H9 (cell line): ENCODE data around the gene MAP1LC3C. TPM values are rescaled to one million over a fixed set of nuclear protein-coding genes. Genes with fewer than 3 reads are reported as not detected.

Experiments
- DNase-seq: peaks from one replicate; pipeline ENCODE4 v3.0.0-alpha.2; 2017
- H2AFZ ChIP-seq: one replicate; pipeline ENCODE4 v1.6.1; 2013; ENCODE audit warnings: mild to moderate bottlenecking, low read length, control low read depth, moderate library complexity
- H2AK5ac ChIP-seq: 2 replicates; pipeline ENCODE4 v1.6.1; 2013; ENCODE audit warnings: low read length, control low read depth, mixed read lengths; ENCODE audit not compliant: insufficient read length
- H2BK120ac ChIP-seq: one replicate; pipeline ENCODE4 v1.6.1; 2013; ENCODE audit warnings: low read depth, mild to moderate bottlenecking, low read length, control low read depth, inconsistent platforms; ENCODE audit not compliant: poor library complexity, severe bottlenecking
- H2BK12ac ChIP-seq: 2 replicates; pipeline ENCODE4 v1.6.1; 2013; ENCODE audit warnings: low read length, control low read depth, mixed read lengths, low read depth; ENCODE audit not compliant: insufficient read length
- H2BK15ac ChIP-seq: 2 replicates; pipeline ENCODE4 v1.6.1; 2013; ENCODE audit warnings: low read depth, low read length, control low read depth
- H2BK20ac ChIP-seq: one replicate; pipeline ENCODE4 v1.6.1; 2013; ENCODE audit warnings: low read depth, mild to moderate bottlenecking, low read length, control low read depth, inconsistent platforms; ENCODE audit not compliant: poor library complexity, severe bottlenecking
- H2BK5ac ChIP-seq: 2 replicates; pipeline ENCODE4 v1.6.1; 2013; ENCODE audit warnings: low read length, control low read depth, mixed read lengths; ENCODE audit not compliant: insufficient read length
- H3K14ac ChIP-seq: 2 replicates; pipeline ENCODE4 v1.6.1; 2013; ENCODE audit warnings: low read length, control low read depth; ENCODE audit not compliant: insufficient read depth
- H3K18ac ChIP-seq: 2 replicates; pipeline ENCODE4 v1.6.1; 2013; ENCODE audit warnings: low read depth, mild to moderate bottlenecking, mixed read lengths, low read length, control low read depth; ENCODE audit not compliant: insufficient read length
- H3K23ac ChIP-seq: 2 replicates; pipeline ENCODE4 v1.6.1; 2013; ENCODE audit warnings: low read length, control low read depth, mixed read lengths, low read depth; ENCODE audit not compliant: insufficient read length
- H3K23me2 ChIP-seq: 2 replicates; pipeline ENCODE4 v1.6.1; 2013; ENCODE audit warnings: low read depth, mild to moderate bottlenecking, mixed read lengths, low read length, control low read depth; ENCODE audit not compliant: insufficient read length, poor library complexity, severe bottlenecking
- H3K27ac ChIP-seq: 2 replicates; pipeline ENCODE4 v1.5.1; 2013; ENCODE audit warnings: low read length, control low read depth, mixed read lengths, low read depth; ENCODE audit not compliant: insufficient read length
- H3K27me3 ChIP-seq: 2 replicates; pipeline ENCODE4 v1.6.1; 2013; ENCODE audit warnings: low read length, control low read depth, inconsistent platforms; ENCODE audit not compliant: insufficient read depth
- H3K4ac ChIP-seq: 2 replicates; pipeline ENCODE4 v1.6.1; 2013; ENCODE audit warnings: low read depth, mild to moderate bottlenecking, control low read depth, inconsistent platforms, low read length, moderate library complexity
- H3K4me1 ChIP-seq: 2 replicates; pipeline ENCODE4 v1.6.1; 2013; ENCODE audit warnings: low read length, control low read depth, inconsistent platforms; ENCODE audit not compliant: insufficient read depth
- H3K4me2 ChIP-seq: 2 replicates; pipeline ENCODE4 v1.6.1; 2013; ENCODE audit warnings: low read length, control low read depth, mixed read lengths; ENCODE audit not compliant: insufficient read length, insufficient read depth
- H3K56ac ChIP-seq: 2 replicates; pipeline ENCODE4 v1.6.1; 2013; ENCODE audit warnings: low read depth, mild to moderate bottlenecking, mixed read lengths, low read length, control low read depth; ENCODE audit not compliant: insufficient read length
- H3K79me1 ChIP-seq: 2 replicates; pipeline ENCODE4 v1.6.1; 2013; ENCODE audit warnings: low read depth, mild to moderate bottlenecking, moderate library complexity, low read length, control low read depth, inconsistent platforms; ENCODE audit not compliant: insufficient read depth, poor library complexity, severe bottlenecking
- H3K79me2 ChIP-seq: 2 replicates; pipeline ENCODE4 v1.6.1; 2013; ENCODE audit warnings: low read length, control low read depth, inconsistent platforms; ENCODE audit not compliant: insufficient read depth
- H3K9ac ChIP-seq: 2 replicates; pipeline ENCODE4 v1.6.1; 2013; ENCODE audit warnings: low read length, control low read depth, mixed read lengths; ENCODE audit not compliant: insufficient read length; ENCODE audit errors: extremely low read depth
- H3K9me3 ChIP-seq: one replicate; pipeline ENCODE4 v1.6.1; 2013; ENCODE audit warnings: low read depth, low read length, inconsistent platforms; ENCODE audit not compliant: control insufficient read depth
- H3T11ph ChIP-seq: one replicate; pipeline ENCODE4 v1.6.1; 2013; ENCODE audit warnings: mild to moderate bottlenecking, low read length, control low read depth, inconsistent platforms
- H4K20me1 ChIP-seq: one replicate; pipeline ENCODE4 v1.6.1; 2013; ENCODE audit not compliant: control insufficient read depth, insufficient read length, insufficient read depth
- H4K5ac ChIP-seq: 2 replicates; pipeline ENCODE4 v1.6.1; 2013; ENCODE audit warnings: low read depth, mild to moderate bottlenecking, mixed read lengths, low read length, control low read depth; ENCODE audit not compliant: insufficient read length
- H4K8ac ChIP-seq: replicated peaks from 2 replicates; pipeline ENCODE4 v1.6.1; 2013; ENCODE audit warnings: low read length, control low read depth, mixed read lengths, low read depth; ENCODE audit not compliant: insufficient read length
- H4K91ac ChIP-seq: 2 replicates; pipeline ENCODE4 v1.6.1; 2013; ENCODE audit warnings: low read depth, mild to moderate bottlenecking, moderate library complexity, mixed read lengths, low read length, control low read depth; ENCODE audit not compliant: insufficient read length
- H3K27ac Mint-ChIP-seq, 3 experiments: 2 replicates in 2 of 3; 3 replicates in 1 of 3; pipeline ENCODE4 v1.8.0; 2020 to 2021; ENCODE audit warnings: mixed read lengths in 3 of 3, mild to moderate bottlenecking in 1 of 3, moderate library complexity in 1 of 3
- H3K27me3 Mint-ChIP-seq: 2 replicates; pipeline ENCODE4 v1.8.0; 2021; ENCODE audit warnings: low read depth, mild to moderate bottlenecking, moderate library complexity, mixed read lengths
- H3K36me3 Mint-ChIP-seq, 3 experiments: 2 replicates in 2 of 3; 3 replicates in 1 of 3; pipeline ENCODE4 v1.8.0; 2020 to 2021; ENCODE audit warnings: low read depth in 3 of 3, mixed read lengths in 3 of 3; ENCODE audit not compliant: insufficient read depth in 1 of 3
- H3K4me1 Mint-ChIP-seq, 2 experiments: 2 replicates each; pipeline ENCODE4 v1.8.0; 2020; ENCODE audit warnings: mixed read lengths in 2 of 2
- H3K4me3 Mint-ChIP-seq, 2 experiments: 2 replicates in 1 of 2; 3 replicates in 1 of 2; pipeline ENCODE4 v1.8.0; 2020 to 2021; ENCODE audit warnings: mild to moderate bottlenecking in 2 of 2, mixed read lengths in 2 of 2, moderate library complexity in 1 of 2
- H3K9me3 Mint-ChIP-seq, 2 experiments: 2 replicates in 1 of 2; 3 replicates in 1 of 2; pipeline ENCODE4 v1.8.0; 2020; ENCODE audit warnings: mild to moderate bottlenecking in 2 of 2, mixed read lengths in 2 of 2, moderate library complexity in 1 of 2
- WGBS: extraction: QIAGEN DNeasy Blood & Tissue Kit; methylation state at CpG from one replicate; pipeline ENCODE4 v1.1.7; 2013; ENCODE audit warnings: missing lambda C conversion rate, low lambda C conversion rate, mixed read lengths; ENCODE audit not compliant: insufficient read length; ENCODE audit errors: extremely low coverage; 5-methylcytosine and 5-hydroxymethylcytosine counted together
- total RNA-seq: library from RNA; stranded (reverse); gene quantifications from 2 replicates; pipeline ENCODE4 v1.2.1, GENCODE V29; 2021
- TF ChIP-seq, protein P1 (sequence below): fragments of 200-600 bp; sonication (generic); conservative IDR thresholded peaks from 3 replicates; pipeline ENCODE4 v1.8.0; 2021; ENCODE audit warnings: antibody characterized with exemption, mild to moderate bottlenecking

The MAP1LC3C gene
- total RNA-seq, 1 experiment from 2014 or later, result 3.6 TPM

DNA sequence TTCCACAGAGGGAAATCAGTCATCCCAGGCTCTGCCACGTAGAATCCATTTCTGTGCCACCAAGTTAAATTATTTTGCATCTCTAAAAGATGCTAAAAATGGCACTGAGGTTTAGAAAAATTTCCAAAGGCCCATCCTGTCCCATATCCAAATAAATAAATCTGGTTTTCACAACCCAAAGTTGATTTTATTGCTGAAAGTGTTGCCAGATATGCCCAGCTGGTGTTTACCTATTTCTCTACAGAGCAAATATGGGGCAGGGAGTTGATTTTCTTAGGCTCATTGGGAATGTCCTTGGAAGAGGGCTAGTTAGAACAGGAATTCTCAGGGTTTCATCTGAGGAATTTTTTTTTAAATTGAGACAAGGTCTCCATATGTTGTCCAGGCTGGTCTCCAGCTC is 19.0 kb downstream of the MAP1LC3C start:
- peaks cover 3 to 5% (median 4%) of the 10 kb centered on the region in 3 experiments for H3K36me3 Mint-ChIP-seq
- peaks cover 0 to 6% of the 10 kb centered on the region in 2 experiments; a peak in 1 of 4 replicates for H3K4me1 Mint-ChIP-seq
- Histone ChIP-seq H4K91ac (no peak overlapping the region), H2AFZ (no peak overlapping the region), H2BK15ac (no peak overlapping the region), H3K9ac (no peak overlapping the region), H3K27me3 (no peaks in the 10 kb centered on the region), H2BK20ac (no peak overlapping the region), H3K56ac (no peak overlapping the region), H2AK5ac (no peak overlapping the region), H3K9me3 (no peaks in the 10 kb centered on the region), H4K5ac (no peak overlapping the region), H2BK12ac (no peak overlapping the region), H4K8ac (no peak overlapping the region), H3K18ac (no peak overlapping the region), H3K4me1 (no peaks in the 10 kb centered on the region), H2BK120ac (no peak overlapping the region), H3K4ac (no peak overlapping the region), H3K27ac (no peak overlapping the region), H3K4me2 (no peak overlapping the region), H3T11ph (no peak overlapping the region), H4K20me1 (no peaks in the 10 kb centered on the region), H3K79me2 (no peaks in the 10 kb centered on the region), H3K23me2 (no peaks in the 10 kb centered on the region), H3K14ac (no peak overlapping the region), H2BK5ac (no peak overlapping the region), H3K79me1 (no peaks in the 10 kb centered on the region), H3K23ac (no peak overlapping the region)
- TF ChIP-seq, protein P1, sequence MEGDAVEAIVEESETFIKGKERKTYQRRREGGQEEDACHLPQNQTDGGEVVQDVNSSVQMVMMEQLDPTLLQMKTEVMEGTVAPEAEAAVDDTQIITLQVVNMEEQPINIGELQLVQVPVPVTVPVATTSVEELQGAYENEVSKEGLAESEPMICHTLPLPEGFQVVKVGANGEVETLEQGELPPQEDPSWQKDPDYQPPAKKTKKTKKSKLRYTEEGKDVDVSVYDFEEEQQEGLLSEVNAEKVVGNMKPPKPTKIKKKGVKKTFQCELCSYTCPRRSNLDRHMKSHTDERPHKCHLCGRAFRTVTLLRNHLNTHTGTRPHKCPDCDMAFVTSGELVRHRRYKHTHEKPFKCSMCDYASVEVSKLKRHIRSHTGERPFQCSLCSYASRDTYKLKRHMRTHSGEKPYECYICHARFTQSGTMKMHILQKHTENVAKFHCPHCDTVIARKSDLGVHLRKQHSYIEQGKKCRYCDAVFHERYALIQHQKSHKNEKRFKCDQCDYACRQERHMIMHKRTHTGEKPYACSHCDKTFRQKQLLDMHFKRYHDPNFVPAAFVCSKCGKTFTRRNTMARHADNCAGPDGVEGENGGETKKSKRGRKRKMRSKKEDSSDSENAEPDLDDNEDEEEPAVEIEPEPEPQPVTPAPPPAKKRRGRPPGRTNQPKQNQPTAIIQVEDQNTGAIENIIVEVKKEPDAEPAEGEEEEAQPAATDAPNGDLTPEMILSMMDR, result no peak
- H3K27me3 Mint-ChIP-seq, result peaks cover 4% of the 10 kb centered on the region; the same call in 1 of the 2 replicates
- DNase-seq, result no peak
- no CpG with 5 or more reads among the region's 1 CpG for WGBS
- peaks cover 4 to 5% of the 10 kb centered on the region in 2 experiments for H3K9me3 Mint-ChIP-seq
- H3K27ac Mint-ChIP-seq, result no peak overlapping the region
- H3K4me3 Mint-ChIP-seq, result no peak overlapping the region
